Stimulated activated CD4-positive, alpha-beta T cell treated with anti-CD3 and anti-CD28 coated beads, Interleukin-15, amount 100 ng/mL, for 1 hour (primary cell): ENCODE results near the gene IL11.

Experiments
- DNase-seq, 2 donors: peaks; one replicate each; pipeline ENCODE4 v3.0.0-alpha.2; 2020; ENCODE audit warnings: low read depth in 1 of 2, low spot score in 1 of 2

IL11 gene

DNA sequence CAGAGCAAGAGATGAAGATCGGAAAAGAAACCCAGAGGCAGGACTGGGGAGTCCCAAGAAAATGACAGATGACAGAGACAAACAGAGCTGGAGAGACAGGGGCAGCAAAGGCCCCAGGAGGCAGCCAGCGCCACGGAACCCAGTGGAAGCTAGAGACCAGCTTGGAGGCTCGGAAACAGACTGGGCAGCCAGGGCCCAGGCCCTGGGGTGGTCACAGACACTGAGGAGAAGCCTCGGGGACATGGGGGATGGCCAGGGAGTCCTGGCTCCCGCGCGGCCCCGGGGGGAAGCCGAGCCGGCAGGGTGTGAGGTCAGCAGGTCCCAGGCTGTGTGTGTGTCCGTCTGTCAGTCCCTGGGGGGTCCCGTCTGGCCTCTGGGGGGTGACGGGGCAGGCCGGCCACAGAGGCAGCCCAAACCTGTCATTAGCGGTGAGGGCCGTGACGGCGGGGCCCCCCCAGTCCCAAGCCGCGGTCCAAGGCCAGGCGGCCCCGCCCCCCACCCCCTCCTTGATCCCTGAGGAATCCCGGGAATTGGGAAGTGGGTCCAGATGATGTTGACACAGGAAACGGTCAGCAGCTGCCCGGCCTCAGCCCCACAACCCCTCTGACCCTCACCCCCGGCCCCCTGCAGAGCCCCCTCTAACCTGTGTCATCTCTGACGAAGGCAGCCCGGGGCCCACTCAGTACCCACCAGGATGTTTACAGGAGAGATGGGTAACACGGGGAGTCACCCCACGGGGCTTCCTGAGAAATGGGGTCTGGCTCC, 3.9 kb upstream of the IL11 start:
- DNase-seq: no peak

- DNase-seq: no peak
Measured at GRCh38 chr19:55373306-55373992, 3.2 kb upstream of the IL11 start.

DNA sequence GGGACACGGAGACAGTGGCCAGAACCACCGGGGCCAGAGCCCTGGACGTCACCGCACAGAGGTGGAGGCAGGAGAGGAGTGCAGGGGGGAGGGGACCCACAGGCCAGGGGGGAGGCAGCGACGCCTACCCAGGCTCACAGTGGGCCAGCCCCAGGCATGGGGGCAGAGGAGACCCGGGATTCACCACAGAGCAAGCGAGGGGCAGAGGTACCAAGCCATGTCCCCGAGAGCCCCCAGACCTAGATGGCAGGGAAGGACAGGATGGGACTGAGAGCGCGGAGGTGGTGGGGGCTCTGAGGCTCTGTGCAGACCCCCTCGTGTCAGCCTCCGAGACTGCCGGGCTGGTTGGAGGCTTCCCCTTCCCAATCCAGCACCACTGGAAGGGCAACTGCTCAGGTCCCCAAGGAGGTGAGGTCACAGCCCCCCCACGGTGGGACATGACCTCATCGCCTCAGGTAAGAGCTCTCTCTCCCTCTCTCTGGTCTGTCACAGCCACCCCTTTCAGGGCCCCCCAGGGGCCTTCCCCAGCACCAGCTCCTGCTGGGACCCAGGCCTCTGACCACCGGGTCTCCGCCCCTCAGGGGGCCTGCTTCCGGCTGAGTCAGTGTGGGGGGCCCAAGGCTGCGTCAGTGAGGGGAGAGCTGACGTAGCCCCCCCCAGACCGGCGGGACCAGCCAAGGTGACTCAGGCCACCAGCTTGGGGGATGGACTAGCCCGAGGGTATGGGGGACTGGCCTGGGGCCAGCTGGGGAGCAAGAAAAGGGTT, 2.2 kb upstream of the IL11 start:
- DNase-seq: no peak

DNA sequence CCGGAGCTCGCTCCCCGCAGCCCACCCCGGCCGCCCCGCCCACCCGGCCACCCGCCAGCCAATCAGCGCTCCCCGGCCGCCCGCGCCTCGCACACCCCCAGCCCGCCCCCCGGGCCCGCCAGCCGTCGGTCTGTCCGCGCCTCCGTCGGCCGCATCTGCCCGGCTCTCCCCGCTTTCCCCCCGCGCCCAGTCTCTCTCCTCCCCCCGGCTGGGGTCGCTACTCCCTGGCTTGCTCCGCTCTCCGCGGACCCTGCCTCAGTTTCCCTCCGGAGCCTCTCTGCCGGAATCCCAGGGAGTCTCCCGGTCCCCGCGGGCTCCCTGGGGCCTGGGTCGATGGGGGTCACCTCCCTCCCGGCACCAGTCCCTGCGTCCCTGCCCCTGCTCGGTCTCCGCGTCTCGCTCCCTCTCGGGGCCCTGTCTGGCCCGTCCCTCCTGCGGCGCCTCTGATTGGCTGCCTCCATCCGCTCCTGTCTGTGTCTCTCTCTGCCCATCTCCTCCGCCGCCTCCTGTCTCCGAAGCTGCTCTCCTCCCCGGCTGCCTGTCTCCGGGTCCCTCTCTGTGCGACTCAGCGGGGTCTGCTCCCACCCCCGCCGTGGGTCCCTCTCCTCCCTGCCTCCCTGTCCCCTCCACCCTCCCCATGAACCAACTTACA, 484 bp downstream of the IL11 start:
- DNase-seq: no peak

DNA sequence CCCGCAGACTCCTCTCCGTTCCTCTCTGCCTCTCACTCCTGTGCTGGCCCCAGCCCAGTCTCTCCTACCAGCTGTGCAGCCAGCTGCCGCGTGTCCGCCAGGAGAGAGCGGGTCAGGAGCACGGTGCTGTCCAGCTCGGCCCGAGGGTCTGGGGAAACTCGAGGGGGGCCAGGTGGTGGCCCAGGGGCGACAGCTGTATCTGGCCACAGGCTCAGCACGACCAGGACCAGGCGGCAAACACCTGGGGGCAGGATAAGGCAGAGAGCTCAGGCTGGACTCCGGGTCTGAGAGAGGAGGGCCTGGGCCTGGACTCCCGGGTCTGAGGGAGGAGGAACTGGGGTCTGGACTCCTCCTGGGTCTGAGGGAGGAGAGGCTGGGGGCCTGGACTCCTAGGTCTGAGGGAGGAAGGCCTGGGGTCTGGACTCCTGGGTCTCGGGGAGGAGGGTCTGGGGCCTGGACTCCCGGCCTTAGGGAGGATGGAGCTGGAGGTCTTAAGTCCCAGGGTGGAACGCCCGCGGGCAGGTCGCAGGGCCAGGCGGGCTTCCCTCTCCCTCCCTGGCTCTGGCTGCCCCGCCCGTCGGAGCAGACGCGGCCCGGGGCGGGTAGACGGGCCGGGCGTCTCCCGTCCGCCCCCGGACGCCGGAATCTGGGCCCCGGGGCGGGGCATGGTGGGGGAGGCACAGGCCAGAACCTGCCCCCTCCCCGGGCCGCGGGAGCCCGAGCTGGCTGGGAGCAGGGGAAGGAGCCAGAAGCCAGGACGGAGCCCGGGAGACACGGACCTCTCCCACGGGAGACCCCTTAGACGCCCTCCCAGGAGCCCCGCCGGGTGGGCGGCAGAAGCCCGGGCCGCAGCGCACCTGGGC, 1.3 kb downstream of the IL11 start:
- DNase-seq: no peak

GRCh38 chr19:55368106-55368505, 2.2 kb downstream of the IL11 start:
- DNase-seq: no peak

DNA sequence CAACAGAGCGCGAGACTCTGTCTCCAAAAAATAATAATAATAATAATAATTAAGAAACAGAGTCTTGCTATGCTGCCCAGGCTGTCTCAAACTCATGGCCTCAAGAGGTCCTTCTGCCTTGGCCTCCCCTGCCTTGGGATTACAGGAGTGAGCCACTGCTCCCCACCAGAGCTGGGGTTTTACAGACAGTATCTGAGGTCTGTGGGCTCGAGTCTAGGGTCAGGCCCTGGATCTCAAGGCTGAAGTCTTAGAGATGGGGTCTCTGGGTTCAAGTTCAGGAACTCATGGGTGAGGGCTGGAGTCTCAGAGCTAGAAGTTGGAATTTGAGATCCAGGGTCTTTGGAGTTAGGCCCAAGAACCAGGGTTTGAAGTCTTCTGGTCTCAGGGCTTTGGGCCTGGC, 3.5 kb downstream of the IL11 start:
- no peak for DNase-seq

GRCh38 chr19:55365964-55366363, 4.3 kb downstream of the IL11 start:
- DNase-seq: no peak

- DNase-seq: no peak
Measured at GRCh38 chr19:55365245-55365644, 5.0 kb downstream of the IL11 start.

- DNase-seq: no peak
Measured at GRCh38 chr19:55362990-55363716, 7.1 kb downstream of the IL11 start, which contains the start of gene GARIN5B. Gene GARIN5B (minus strand): TSS chr19:55363260. CDS start chr19:55363066, 194 bp downstream.

DNA sequence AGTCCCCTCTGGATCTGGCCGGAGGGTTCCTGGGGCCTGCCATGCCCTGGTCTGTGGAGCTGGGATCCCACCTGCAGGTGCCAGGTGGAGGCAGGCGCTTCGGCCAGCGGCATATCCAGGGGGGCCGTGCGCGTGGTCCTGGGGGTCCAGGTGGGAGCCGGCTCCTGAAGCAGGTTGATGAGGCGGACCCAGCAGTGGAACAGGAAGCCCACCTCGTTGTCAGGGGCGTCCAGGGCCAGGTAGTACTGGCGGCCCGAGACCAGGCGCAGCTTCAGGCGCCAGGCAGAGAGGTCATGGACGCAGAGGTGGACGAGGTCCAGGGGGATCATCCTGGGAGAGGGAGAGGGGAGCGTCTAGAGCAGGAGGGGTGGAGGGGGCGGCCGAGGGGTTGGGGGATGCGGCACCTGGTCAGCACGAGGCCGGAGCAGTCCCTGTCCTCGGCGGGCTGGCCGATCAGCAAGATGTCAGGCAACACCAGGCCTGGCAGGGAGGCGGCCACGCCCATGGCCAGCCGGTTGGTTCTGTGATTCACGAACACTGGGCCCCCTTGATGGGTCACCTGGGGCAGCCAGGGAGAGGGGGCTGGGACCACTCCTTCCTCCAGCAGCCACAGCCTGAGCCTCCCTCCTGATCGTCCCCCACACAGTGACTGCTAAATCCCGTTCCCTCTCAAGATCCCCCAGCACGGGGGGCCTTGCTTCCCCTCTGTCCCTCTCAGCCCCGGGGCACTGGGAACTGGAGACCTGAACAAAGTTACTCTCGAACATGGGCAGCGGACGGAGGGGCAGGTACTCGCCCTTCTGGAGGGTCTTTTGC, 7.9 kb downstream of the IL11 start:
- DNase-seq: no peak

DNA sequence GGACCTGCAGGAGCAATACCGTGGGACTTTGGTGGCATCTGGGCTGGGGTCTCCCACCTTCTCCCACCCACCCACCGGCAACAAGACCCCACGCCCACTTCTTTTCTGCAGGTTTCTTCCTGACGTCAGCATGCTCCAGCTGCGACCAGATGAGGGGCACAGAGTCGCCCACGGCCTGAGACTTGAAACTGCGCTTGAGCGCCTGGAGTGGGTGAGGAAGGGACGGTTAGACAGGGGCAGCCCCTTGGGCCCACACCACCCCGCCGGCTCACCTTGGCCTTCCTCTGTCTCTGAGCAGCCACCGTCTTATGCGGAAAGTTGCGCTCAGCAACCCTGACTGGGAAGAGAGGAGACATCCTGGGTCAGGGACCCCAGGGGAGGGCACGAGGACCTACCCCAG, 9.4 kb downstream of the IL11 start:
- DNase-seq: no peak

GRCh38 chr19:55358943-55359908, 11.0 kb downstream of the IL11 start:
- DNase-seq: no peak

- DNase-seq: no peak
Measured at GRCh38 chr19:55358493-55358892, 11.8 kb downstream of the IL11 start.

- no peak for DNase-seq
Measured at GRCh38 chr19:55355213-55355821, 14.9 kb downstream of the IL11 start.

GRCh38 chr19:55354698-55355212, 15.5 kb downstream of the IL11 start, which contains the start of gene COX6B2:
Gene COX6B2 (minus strand): TSS chr19:55354719. CDS start chr19:55354521, 198 bp downstream.
- DNase-seq: no peak
